Measurements from ENCODE around the gene FLRT1.

Gene FLRT1

DNA sequence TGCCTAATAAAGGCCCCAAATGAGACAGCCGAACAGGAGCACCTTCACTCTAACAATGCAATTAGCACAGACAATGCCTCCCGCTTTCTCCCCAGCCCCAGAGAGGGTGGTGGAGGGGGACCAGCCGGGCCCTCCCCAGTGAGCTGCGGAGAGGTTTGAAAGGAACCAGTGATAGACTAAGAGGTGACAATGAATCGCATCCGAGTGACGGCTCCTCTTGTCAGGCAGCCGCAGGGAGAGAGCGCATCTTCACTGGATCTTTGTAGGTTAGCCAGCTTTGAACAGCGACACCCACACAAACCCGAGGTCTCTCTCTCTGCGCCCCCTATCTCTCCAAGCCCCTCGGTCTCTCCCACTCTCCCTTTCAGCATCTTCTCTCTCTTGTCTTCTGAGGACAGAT, 28.0 kb downstream of the FLRT1 start:
- in situ Hi-C loops (cut with MboI; ENCODE audit: low sequenced_read_pairs) = no loop called here

DNA sequence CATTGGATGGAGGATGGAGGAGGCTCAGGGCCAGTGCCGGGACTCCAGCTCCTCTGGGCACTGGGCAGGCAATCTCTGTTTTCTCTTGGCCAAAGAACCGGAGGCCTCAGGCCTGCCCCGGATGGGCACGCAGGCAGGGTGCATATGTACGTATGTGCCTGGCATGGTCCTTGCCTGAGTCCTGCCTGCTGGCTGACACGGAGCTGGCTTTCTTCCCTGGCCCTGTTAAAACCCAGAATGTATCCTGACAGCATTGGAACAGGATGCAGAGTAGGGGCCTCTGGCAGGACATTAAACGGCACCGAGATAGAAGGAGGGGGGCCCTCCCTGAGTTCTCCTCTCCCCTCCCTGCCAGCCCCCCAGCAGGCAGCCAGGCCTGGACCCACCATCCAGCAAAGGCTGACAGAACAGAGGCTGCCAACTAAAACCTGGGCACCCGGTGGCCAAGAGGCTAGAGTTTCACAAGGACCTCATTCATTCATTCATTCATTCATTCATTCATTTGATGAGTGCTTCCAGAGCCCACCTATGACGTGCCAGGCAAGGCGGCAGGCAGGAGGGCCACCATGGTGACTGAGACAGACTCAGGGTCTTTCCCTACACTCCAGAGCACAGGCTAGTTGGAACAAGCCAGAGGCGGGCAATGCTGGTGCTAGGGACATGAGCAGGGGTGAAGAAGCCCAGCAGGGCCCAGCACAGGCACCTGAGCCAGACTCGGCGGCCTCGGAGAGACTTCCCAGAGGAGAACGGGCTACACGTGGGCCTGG, 28.8 kb downstream of the FLRT1 start:
- in situ Hi-C loops (cut with MboI; ENCODE audit: low sequenced_read_pairs) = no loop called here

DNA sequence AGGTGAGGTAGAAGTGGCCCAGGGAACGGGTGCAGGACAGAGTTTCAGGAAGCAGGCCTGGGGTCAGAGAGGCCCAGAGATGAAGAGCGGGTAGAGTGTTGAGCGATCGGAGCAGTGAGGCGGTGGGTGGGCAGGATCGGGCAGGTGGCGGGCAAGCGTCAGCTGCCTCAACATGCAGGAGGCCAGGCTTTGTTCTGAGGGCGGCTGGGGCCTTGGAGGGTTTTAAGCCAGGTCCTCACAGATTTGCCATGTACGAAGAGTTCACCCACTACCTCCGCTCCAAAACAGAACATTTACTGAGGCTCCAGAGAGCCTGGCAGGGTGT, 29.4 kb downstream of the FLRT1 start:
- in situ Hi-C loops (cut with MboI; ENCODE audit: low sequenced_read_pairs) = no loop called here

DNA sequence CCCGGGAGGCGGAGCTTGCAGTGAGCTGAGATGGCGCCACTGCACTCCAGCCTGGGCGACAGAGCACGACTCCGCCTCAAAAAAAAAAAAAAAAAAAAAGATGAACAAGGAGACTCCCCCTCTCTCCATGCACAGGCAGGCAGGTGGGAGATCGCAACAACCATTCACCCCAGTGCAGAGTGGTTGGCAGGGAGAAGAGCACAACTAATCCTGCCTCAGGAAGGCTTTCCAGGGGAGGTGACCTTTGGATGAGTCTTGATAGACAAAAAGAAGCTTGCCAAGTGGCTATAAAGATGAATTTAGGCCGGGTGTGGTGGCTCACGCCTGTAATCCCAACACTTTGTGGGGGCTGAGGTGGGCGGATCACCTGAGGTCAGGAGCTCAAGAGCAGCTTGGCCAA, 30.0 kb downstream of the FLRT1 start:
- in situ Hi-C loops (cut with MboI; ENCODE audit: low sequenced_read_pairs) = no loop called here

DNA sequence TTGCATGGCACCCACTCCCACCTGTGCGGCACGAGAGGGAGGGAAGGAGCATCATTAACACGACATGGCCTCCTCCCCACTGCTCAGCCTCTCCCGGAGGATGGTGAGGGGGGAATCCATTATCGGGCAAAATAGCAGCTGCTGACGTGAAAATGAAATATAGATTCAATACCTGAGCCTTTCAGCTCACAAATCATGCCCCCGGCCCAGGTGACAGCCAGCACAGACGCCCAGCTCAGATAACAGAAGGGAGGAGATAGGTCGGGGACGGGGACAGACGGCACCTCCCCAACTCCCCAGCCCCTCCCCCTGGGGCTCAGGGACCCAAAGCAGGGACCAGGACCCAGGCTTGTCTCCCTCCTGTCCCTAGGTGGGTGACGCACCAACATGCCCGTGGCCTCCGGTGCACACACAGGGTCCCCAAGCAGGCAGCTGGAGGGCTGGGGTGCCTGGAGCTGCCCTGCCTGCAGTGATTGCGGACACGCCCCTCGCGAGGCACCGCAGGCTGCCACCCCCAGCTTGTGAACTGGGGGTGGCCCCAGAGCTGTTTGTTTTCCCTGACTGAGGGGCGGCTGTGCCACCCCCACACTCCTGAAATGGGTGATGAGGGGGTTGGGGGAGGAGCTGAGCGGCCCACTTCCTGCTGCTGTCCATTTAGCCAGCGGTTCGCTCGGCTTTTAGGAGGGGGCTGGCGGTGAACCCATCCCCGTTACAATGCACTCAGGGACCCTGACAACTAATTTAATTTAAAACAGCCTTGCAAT, 31.7 kb downstream of the FLRT1 start:
- in situ Hi-C loops (cut with MboI; ENCODE audit: low sequenced_read_pairs) = no loop called here

DNA sequence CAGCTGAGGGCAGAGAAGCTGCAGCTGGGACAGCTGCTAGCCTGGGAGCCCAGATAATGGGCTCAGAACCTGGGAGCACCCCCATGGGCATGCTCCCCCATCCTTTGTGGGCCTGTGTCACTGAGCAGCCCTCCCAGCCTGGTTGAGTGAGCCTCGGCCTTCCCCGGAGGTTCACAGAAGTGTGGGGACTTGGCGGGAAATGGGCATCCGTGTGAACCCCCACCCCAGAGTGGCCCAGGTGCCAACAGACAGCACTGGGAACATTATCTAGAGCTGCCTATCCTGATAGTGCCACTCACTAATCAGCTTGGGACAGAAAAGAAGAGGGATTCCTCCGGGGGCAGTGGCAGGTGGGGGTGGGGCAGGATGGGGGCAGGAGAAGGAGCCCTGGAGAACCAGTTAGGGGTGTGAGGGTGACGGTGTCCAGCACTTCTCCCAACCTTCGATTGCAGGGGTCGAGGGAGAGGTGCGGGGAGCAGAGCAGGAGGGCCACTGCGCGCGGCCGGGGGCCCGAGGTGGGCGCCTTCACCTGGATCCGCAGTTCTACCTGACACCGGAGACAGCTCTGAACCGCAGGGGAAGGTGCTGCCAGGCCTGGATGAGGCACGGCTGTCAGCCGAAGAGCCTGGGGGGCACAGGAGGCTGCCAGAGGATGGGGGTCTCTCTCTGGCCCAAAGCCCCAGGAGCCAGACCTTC, 33.1 kb downstream of the FLRT1 start:
- in situ Hi-C loops (cut with MboI; ENCODE audit: low sequenced_read_pairs) = no loop called here

DNA sequence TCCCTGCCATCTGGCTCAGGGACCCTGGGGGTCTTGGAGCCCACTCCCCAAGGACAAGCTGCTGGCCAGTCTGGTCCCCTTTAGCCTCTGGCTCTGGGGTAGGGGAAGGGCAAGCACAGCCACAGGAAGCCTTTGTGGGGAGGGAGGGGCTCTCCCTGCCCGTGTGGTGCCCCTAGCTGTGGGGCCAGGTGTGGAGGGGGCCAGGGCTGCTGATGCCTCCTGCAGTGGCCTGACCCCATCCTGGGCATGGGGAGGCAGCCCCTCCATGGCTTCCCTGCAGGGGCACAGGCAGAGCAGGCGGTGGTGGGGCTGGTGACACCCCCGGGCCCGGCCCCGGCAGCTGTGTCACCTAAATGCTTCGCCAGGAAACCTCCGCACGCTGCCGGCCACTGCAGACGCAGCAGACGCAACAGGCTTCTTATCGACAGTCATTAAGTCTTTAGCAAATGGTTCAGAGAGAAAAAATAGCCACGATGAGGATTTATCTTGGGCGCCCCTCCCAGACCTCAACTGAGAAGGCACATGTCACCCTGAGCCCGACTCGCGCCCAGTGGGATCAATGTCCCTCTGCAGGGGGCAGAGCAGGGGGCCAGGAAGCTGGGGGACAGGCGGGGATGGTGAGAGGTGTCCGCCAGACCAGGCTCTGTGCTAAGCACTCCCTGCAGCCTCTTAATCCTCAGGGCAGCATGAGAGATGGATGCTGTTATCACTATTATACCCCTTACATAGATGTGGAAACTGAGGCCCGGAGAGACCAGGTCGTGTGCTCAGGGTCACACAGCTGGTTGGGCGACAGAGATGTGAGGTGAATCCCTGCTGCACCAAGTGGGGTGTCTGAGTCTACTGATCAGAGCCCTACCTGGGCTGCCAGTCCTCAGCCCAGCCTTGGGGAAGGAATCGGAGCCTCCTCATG, 33.9 kb downstream of the FLRT1 start:
- in situ Hi-C loops (cut with MboI; ENCODE audit: low sequenced_read_pairs) = no loop called here

DNA sequence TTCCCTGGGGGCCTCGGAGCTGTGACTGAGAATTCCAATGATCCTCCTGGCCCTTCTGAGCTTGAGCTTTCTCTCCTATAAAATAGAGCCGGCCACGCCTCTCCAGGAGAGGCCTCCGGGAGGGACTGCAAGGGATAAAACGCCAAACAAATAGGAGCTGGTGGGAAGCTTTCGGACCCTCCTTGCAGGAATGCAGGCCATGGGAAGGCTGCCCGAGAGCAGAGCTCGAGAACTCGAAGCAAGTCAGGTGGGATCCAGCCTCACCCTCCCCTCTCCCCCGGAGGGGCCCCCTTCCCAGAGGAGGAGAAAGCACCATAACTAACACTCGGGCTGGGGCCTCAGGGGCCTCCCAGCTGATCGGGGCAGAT, 34.6 kb downstream of the FLRT1 start:
- in situ Hi-C loops (cut with MboI; ENCODE audit: low sequenced_read_pairs) = no loop called here

DNA sequence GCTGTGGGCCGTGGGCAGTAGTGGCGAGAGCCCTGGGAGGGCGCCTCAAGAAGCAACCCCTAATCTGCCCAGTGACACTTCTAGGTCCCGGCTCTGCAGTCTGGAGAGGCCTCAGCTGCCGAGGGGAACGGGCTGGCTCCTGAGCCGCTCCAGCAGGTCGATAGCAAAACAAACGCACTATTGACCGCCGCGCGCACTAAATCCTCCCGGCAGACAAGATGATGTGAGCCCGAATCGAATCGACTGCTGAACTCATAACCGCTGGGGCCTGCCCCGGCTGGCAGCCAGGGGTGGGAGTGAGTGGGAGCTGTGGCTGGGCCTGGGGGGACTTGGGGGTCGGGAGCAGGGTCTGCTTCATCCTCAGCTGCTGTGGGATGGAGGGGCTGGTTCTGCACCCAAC, 36.1 kb downstream of the FLRT1 start:
- in situ Hi-C loops (cut with MboI; ENCODE audit: low sequenced_read_pairs) = no loop called here

DNA sequence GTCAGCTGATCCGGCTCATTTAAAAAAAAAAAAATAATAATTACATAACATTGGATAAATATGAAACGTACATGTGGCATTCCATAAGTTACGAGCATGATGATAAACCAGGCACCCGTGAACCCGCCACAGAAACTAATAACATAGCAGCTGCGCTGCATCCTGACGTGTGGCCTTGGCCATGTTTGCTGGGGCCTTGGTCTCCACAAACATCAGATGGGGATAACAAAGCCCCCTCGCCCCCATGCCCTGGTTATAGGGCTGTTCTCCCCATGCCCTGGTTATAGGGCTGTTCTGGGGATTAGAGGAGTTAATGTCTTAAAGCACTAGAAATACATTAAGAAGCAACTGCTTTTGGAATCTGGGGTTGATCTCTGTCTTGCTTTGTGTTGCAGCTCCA, 36.7 kb downstream of the FLRT1 start:
- in situ Hi-C loops (cut with MboI; ENCODE audit: low sequenced_read_pairs) = no loop called here

DNA sequence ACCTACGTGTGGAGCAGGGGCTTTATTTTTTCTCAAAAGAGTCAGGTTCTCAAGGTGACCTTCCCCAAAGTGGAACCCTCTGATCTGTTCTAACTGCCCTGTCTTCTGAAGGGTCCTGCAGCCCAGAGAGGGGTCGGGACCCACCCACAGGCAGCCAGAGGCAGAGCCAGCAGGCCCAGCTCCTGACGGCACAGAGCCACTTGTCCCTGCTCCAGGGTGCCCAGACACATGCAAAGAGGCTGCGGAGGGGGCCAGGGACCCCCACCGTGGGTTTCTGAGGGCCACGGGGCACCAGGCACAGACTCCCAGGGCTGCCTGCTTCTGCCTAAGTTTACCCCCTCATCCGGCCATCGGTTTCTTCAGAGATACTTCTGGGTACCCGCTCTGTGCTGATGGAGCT, 37.1 kb downstream of the FLRT1 start:
- in situ Hi-C loops (cut with MboI; ENCODE audit: low sequenced_read_pairs) = no loop called here

DNA sequence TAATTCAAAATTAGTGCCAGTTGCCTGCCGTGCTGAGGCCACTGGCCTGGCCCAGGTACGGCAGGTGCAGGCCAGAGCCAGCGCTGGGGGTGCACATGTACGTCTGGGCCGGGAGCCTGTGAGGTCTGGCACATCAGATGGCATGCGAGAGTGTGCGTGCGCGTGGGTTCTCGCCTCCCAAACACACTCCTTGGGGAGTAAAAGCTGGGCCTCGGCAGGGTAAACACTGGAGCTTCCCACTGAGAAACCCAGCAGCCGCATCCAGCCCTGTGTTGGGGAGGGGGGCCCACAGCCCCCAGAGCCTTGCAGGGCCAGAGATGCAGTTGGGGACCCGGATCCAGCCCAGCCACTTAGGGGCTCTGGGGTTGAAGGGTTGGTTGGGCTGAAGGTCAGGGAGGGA, 37.8 kb downstream of the FLRT1 start:
- in situ Hi-C loops (cut with MboI; ENCODE audit: low sequenced_read_pairs) = no loop called here

DNA sequence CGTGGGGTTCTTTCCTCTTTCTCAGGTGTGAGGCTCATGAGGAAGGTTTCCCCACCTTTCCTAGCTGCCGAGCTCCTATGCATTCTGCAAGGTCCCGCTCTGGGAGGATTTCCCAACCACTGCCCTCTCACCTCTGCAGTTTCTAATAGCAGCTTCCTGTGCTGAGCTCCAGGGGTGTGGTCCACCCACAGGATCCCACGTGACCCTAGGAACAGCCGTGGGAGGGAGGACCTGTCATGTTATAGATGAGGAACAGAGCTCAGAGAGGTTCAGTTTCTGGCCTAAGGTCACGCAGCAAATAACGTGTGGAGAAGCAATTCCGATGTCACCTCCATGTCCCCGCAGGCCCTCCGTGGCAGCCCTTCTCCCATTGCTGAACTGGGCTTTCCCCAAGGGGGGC, 38.5 kb downstream of the FLRT1 start:
- in situ Hi-C loops (cut with MboI; ENCODE audit: low sequenced_read_pairs) = no loop called here

DNA sequence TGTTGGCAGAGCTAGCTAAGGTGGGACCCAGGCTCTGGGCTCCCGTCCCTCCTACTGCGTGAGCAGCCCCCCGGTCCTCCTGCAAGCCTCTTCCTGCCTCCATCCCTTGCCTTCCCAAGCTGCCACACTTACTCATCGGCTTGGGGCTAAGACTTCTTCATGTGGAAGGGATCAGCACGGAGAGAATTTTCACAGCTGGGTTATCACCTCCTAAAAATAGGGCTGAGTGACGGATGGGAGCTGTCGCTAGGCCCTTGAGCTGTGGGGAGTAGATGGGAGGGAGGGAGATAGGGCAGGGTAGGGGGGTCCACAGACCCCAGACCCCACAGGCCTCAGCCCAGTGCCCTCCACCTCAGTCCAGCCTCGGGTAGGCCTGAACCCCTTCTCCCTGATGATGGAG, 41.0 kb downstream of the FLRT1 start:
- in situ Hi-C loops (cut with MboI; ENCODE audit: low sequenced_read_pairs) = no loop called here

DNA sequence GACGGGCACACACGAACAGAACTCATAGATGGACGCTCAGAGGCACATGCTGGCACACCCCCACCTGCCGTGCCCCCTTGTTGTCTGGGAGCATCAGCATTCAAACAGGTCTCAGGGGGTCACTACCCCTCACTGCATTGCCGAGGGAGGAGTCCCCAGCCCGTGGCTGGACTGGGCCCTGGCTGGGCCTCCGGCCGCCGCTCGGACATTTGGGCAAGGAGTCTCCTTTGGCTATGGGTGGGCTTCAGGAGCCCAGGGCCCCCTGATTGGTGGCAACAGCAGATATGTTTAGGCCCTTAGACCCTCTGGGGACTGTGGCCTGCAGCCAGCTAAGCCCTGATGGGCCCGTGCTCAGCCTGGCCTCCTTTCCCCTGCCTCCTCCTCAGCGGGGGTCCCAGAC, 41.9 kb downstream of the FLRT1 start:
- in situ Hi-C loops (cut with MboI; ENCODE audit: low sequenced_read_pairs) = no loop called here

DNA sequence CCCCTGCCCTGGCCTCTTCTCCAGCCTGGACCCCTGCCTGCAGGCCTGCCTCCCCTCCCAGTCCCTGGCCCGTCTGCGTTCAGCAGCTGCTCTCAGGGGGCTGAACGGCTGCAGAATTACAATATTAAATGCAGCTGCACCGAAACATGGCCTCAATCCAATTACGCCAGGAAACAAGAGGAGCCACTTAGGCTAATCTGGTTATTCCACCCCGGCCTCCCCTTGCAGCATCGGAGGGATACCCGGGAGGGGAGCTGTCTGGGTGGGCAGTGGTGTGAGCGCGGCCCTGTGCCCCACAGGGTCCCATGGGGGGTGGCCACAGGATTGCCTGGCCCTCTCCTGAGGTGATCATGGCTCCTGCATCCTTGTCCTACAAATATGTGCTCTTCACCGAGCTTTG, 42.6 kb downstream of the FLRT1 start:
- in situ Hi-C loops (cut with MboI; ENCODE audit: low sequenced_read_pairs) = no loop called here

DNA sequence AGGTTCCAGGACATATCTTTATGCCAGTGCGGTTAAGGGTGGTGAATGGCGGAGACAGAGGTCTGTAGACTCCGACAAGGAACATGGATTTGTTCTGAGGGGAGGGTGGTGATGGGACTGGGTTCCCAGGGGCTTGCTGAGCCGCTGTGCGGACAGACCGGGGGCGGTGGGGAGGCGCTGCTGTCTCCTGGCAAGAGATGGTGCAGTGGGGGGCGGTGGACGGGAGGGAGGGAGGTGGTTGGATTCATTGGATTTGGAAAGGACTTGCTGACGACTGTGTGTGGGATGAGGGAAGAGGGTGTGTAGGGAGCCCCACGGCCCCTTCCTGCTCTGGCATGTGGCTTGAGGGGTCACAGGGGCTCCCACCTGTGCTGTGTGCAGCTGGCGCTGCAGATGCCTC, 43.2 kb downstream of the FLRT1 start:
- in situ Hi-C loops (cut with MboI; ENCODE audit: low sequenced_read_pairs) = no loop called here

DNA sequence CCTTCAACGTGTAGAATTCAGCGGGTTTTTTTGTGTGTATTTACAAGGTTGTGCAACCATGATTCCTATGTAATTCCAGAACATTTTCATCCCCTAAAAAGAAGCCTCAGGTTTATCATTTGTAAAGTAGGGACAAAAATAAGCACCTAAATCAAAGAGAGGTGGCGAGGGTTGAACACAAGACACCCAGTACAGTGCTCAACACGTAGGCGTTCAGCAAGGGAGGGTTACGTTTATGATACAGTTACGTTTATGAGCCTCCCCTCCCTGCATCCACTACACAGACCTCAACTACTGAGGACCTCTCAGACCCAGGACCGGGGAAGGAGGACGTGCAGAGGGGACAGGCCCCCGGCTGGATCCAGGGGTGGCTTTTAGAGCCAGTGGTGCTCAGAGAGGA, 44.7 kb downstream of the FLRT1 start:
- in situ Hi-C loops (cut with MboI; ENCODE audit: low sequenced_read_pairs) = no loop called here

DNA sequence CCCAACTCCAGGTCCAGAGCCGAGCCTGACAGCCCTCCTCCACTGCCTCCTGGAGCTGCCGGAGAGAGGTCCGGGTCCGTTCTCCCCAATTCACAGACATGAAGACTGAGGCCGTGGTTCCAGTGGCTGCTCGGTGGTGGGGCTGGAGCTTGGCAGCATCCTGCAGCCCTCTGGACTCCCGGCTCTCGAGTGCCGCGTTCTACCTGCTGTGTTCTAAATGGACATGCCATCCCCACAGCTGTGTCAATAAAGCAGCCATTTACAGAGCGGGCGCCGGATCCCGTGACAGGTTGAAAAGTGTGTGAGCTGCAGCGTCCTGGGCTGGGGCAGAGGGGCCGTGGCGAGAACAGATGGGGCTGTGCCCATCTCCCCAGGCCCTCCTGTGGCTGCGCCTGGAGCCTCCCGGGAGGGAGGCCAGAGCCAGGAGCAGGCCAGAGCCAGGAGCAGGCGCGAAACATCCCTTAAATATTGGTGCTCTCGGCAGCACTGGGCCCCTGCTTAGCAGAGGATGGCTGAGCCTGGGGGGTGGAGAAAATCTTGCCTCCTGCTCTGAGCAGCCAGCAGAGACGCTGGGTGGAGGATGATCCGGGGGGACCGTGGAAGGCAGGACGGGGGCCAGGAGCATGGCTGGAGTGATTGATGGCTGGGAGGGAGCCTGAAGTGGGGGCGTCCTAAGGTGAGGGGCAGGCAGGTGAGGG, 46.2 kb downstream of the FLRT1 start:
- in situ Hi-C loops (cut with MboI; ENCODE audit: low sequenced_read_pairs) = no loop called here

DNA sequence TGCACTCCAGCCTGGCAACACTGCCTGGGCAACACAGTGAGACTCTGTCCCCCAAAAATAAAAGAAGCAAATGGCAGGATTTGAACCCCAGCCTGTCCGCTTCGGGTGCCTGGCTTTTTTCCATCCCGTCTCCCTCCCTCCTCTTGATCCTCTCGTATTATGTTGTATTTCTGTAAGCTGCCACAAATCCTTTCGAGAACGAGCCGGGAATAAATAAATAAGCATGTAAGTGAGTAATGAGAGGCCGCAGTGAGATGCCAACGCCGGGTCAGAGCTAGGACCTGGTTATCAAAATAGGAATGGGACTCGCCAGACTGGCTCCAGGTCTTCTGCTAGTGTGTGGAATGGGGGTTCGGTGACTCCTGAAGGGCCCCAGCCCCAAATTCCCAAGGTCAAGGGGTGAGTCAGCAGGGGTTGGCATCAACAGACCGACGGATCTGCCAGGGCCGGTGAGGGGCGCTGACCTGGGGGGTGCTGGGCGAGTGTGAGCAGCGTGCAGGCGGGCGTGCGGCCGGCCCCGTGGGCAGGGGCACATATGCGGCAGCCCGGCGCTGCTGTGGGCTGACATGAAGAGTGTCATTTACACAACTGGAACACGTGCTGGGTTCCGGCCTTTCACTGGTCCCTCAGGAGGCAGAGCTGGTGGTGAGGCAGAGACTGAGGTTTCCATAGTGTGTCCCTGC, 47.8 kb downstream of the FLRT1 start:
- in situ Hi-C loops (cut with MboI; ENCODE audit: low sequenced_read_pairs) = no loop called here
